Endothelial cell of umbilical vein (primary cell): Measurements from ENCODE around the gene USPL1. TPM values are rescaled to one million over a fixed set of nuclear protein-coding genes. Genes with fewer than 3 reads are reported as not detected.

Source experiments
- BruUV-seq: library from RNA; stranded (reverse); fragments of 400-500 nt; replicated peaks from 2 replicates; lab custom pipeline; 2021; lab: Mats Ljungman, UMichigan
- CTCF ChIA-PET: fragments of 300-600, 350-600 bp; sonication (Branson Sonifier 250); formaldehyde crosslinking; loops from one replicate; lab custom pipeline; 2021; ENCODE audit warnings: antibody characterized with exemption, inconsistent platforms; lab: Charles Lee
- POLR2A ChIA-PET: fragments of 300-600, 350-600 bp; sonication (Branson Sonifier 250); formaldehyde crosslinking; loops from one replicate; lab custom pipeline; 2021; ENCODE audit warnings: antibody characterized with exemption, inconsistent platforms; lab: Charles Lee
- DNase-seq: peaks from one replicate; pipeline ENCODE4 v3.0.0-alpha.2; 2011; ENCODE audit warnings: low read depth, low spot score
- FAIRE-seq: peaks from 2 replicates; lab custom pipeline; 2011; peaks lifted over from hg19 to GRCh38; lab: Jason Lieb, UNC
- H2AFZ ChIP-seq: 2 replicates; pipeline ENCODE4 v1.6.0; 2012; ENCODE audit warnings: low read depth, low read length, control low read depth, inconsistent platforms
- H3K27ac ChIP-seq: 2 replicates; pipeline ENCODE4 v1.5.1; 2011; ENCODE audit warnings: low read depth, mild to moderate bottlenecking, control low read depth, low read length, moderate library complexity; ENCODE audit not compliant: insufficient read depth
- H3K27me3 ChIP-seq, 2 experiments: 2 replicates each; pipeline versions ENCODE4 v1.6.0 to v1.6.1; 2011; ENCODE audit warnings: low read length in 2 of 2, mixed read lengths in 1 of 2; ENCODE audit not compliant: control insufficient read depth in 2 of 2, insufficient read depth in 2 of 2
- H3K36me3 ChIP-seq, 2 experiments: 2 replicates in 1 of 2; 3 replicates in 1 of 2; pipeline ENCODE4 v1.5.1; 2011; ENCODE audit warnings: low read length in 2 of 2, mild to moderate bottlenecking in 1 of 2, moderate library complexity in 1 of 2; ENCODE audit not compliant: control insufficient read depth in 2 of 2, insufficient read depth in 2 of 2; ENCODE audit errors: extremely low read depth in 1 of 2
- H3K4me1 ChIP-seq: 3 replicates; pipeline ENCODE4 v1.5.1; 2011; ENCODE audit warnings: mild to moderate bottlenecking, low read length; ENCODE audit not compliant: control insufficient read depth, insufficient read depth; ENCODE audit errors: extremely low read depth
- H3K4me2 ChIP-seq: 2 replicates; pipeline ENCODE4 v1.6.1; 2011; ENCODE audit warnings: low read length, control low read depth, mixed read lengths; ENCODE audit not compliant: insufficient read depth
- H3K4me3 ChIP-seq, 3 experiments: fragments of 200-600 bp in 1 of 3; sonication (generic), shearing (Covaris generic) in 1 of 3; replicated peaks in 1 of 3; 2 replicates each; pipeline ENCODE4 v1.5.1; 2011 to 2016; ENCODE audit warnings: control low read depth in 3 of 3, low read length in 3 of 3, mild to moderate bottlenecking in 2 of 3, inconsistent platforms in 1 of 3, low read depth in 1 of 3, moderate library complexity in 1 of 3; ENCODE audit not compliant: insufficient read depth in 1 of 3
- H3K79me2 ChIP-seq: 2 replicates; pipeline ENCODE4 v1.6.0; 2012; ENCODE audit warnings: low read length, inconsistent platforms; ENCODE audit not compliant: control insufficient read depth, insufficient read depth
- H3K9ac ChIP-seq: replicated peaks from 2 replicates; pipeline ENCODE3; 2011; ENCODE audit warnings: low read length, control low read depth; ENCODE audit not compliant: insufficient read depth; ENCODE audit errors: extremely low read depth
- H3K9me1 ChIP-seq: replicated peaks from 3 replicates; pipeline ENCODE4 v1.6.0; 2011; ENCODE audit warnings: mild to moderate bottlenecking, low read length; ENCODE audit not compliant: control insufficient read depth, insufficient read depth; ENCODE audit errors: extremely low read depth
- H3K9me3 ChIP-seq: replicated peaks from 2 replicates; pipeline ENCODE4 v1.5.1; 2012; ENCODE audit warnings: low read length, inconsistent platforms; ENCODE audit not compliant: control insufficient read depth, insufficient read depth
- H4K20me1 ChIP-seq: replicated peaks from 2 replicates; pipeline ENCODE3; 2011; ENCODE audit warnings: mild to moderate bottlenecking, low read length; ENCODE audit not compliant: control insufficient read depth, insufficient read depth; ENCODE audit errors: extremely low read depth
- CTCF ChIP-seq, 2 donors: IDR thresholded peaks; 1 replicate in 1 of 2; 2 replicates in 1 of 2; pipeline ENCODE4 v1.5.1; 2011; ENCODE audit warnings: low read length in 2 of 2, mild to moderate bottlenecking in 2 of 2, moderate library complexity in 2 of 2, control low read depth in 1 of 2, inconsistent platforms in 1 of 2, low read depth in 1 of 2; ENCODE audit not compliant: insufficient read depth in 1 of 2; ENCODE audit errors: extremely low read depth in 1 of 2
- EZH2 ChIP-seq: IDR thresholded peaks from 2 replicates; pipeline ENCODE4 v1.6.1; 2012; ENCODE audit warnings: borderline replicate concordance, low read depth, mild to moderate bottlenecking, moderate library complexity, low read length, inconsistent platforms; ENCODE audit not compliant: severe bottlenecking
- FOS ChIP-seq: IDR thresholded peaks from 2 replicates; pipeline ENCODE4 v1.6.1; 2011; ENCODE audit warnings: mild to moderate bottlenecking, low read length, moderate library complexity, borderline replicate concordance; ENCODE audit not compliant: insufficient read depth
- GATA2 ChIP-seq: IDR thresholded peaks from 2 replicates; pipeline ENCODE4 v1.7.0; 2011; ENCODE audit warnings: low read depth, mild to moderate bottlenecking, moderate library complexity, mixed read lengths, low read length; ENCODE audit not compliant: insufficient read length, insufficient read depth
- JUN ChIP-seq: IDR thresholded peaks from 2 replicates; pipeline ENCODE4 v1.6.1; 2011; ENCODE audit warnings: borderline replicate concordance, low read depth; ENCODE audit not compliant: insufficient read length, insufficient read depth
- MAX ChIP-seq: IDR thresholded peaks from 2 replicates; pipeline ENCODE4 v1.6.1; 2011; ENCODE audit not compliant: insufficient read depth, insufficient read length
- MYC ChIP-seq: IDR thresholded peaks from one replicate; pipeline ENCODE4 v1.6.1; 2011; ENCODE audit warnings: mild to moderate bottlenecking, low read depth, low read length
- POLR2A ChIP-seq: IDR thresholded peaks from 2 replicates; pipeline ENCODE4 v1.6.1; 2012; ENCODE audit warnings: low read depth, mild to moderate bottlenecking, control low read depth, low read length
- POLR2AphosphoS5 ChIP-seq: IDR thresholded peaks from 2 replicates; pipeline ENCODE4 v1.6.1; 2012; ENCODE audit warnings: low read depth, mild to moderate bottlenecking, control low read depth, low read length, moderate library complexity; ENCODE audit not compliant: insufficient read depth
- dilution Hi-C: fragments of 300-500 bp; cut with MboI; formaldehyde crosslinking; loops from one replicate; pipeline ENCODE4 v1.15.0; 2019; ENCODE audit warnings: low sequenced_read_pairs; ENCODE audit not compliant: extremely low pct_ligation_motif_present
- intact Hi-C: fragments of 100-400 bp; cut with micrococcal nuclease; formaldehyde crosslinking; loops from one replicate; pipeline ENCODE4 v1.10.0; 2022
- polyA plus RNA-seq, 4 experiments: library from polyadenylated mRNA; depleted of rRNA in 3 of 4; stranded (reverse) in 3 of 4; unstranded in 1 of 4; fragments of >200 nt; gene quantifications; 2 replicates each; pipeline versions ENCODE4 v1.2.1 to v1.2.3, GENCODE V29; 2011 to 2012; ENCODE audit warnings: missing spikeins in 1 of 4
- total RNA-seq: library from RNA; stranded (reverse); gene quantifications from 2 replicates; pipeline ENCODE4 v1.2.3, GENCODE V29; 2021

Gene USPL1
- total and polyA plus RNA-seq, 2 donors (not counting 3 experiments of a cell fraction or from before 2014, with no cell fraction given), result 14.6 to 21.0 TPM

GRCh38 chr13:30664689-30665275 lies 47.1 kb downstream of the USPL1 start:
- Histone ChIP-seq H3K79me2 (no peaks in the 10 kb centered on the region), H3K4me3 (no peak overlapping the region), H3K27ac (no peak overlapping the region), H3K27me3 (no peaks in the 10 kb centered on the region), H2AFZ (no peak overlapping the region), H3K9ac (no peak overlapping the region), H3K4me2 (no peak overlapping the region), H3K9me1 (no peaks in the 10 kb centered on the region), H3K9me3 (no peaks in the 10 kb centered on the region), H3K36me3 (peaks cover under 1 to 2% of the 10 kb centered on the region in 2 experiments), H4K20me1 (no peaks in the 10 kb centered on the region), H3K4me1 (peaks cover 8% of the 10 kb centered on the region)
- DNase-seq (no peak), FAIRE-seq (no peak)
- intact Hi-C loops, result no loop called here
- POLR2A ChIA-PET, result no interaction called here
- no peak for TF ChIP-seq CTCF (IDR thresholded peaks at IDR 0.05; ENCODE audit: extremely low read depth in 1 of 2, insufficient read depth in 1 of 2, low read depth in 1 of 2, low read length in 2 of 2)
- no peak for TF ChIP-seq POLR2A
- no peak for TF ChIP-seq MYC
- no peak for TF ChIP-seq FOS
- TF ChIP-seq EZH2, result no peak
- no peak for TF ChIP-seq GATA2
- TF ChIP-seq MAX, result no peak
- no peak for TF ChIP-seq POLR2AphosphoS5
- TF ChIP-seq JUN, result no peak
- dilution Hi-C loops, result no loop called here
- BruUV-seq, result no TSS peak
- CTCF ChIA-PET, result interaction anchor here (1.0 to 1.5 kb wide), 3 partner anchors 28 to 380 kb away, joined by 3 to 6 read pairs (median 5); no protein-coding TSS in a partner anchor
